HepG2 (cell line): ENCODE measurements around the gene ACKR3. TPM values are rescaled to one million over a fixed set of nuclear protein-coding genes. Genes with fewer than 3 reads are reported as not detected.

Experiments used
- ATAC-seq: fragments of 200-7000 bp; cut with Tn5 transposase; 3 replicates; pipeline ENCODE4 v1.9.1; 2020; ENCODE audit warnings: mild to moderate bottlenecking, moderate library complexity
- BruUV-seq: library from RNA; stranded (reverse); fragments of 400-500 nt; replicated peaks from 2 replicates; lab custom pipeline; 2021; lab: Mats Ljungman, UMichigan
- CTCF ChIA-PET: fragments of 300-600 bp; formaldehyde crosslinking; extraction: SDS; loops from one replicate; lab custom pipeline; 2021; ENCODE audit warnings: low total read pairs, inconsistent platforms, low intra/inter-chr PET ratio; lab: Yijun Ruan, JAX
- POLR2A ChIA-PET: fragments of 350-600 bp; sonication (Branson Sonifier 250); formaldehyde crosslinking; loops from one replicate; lab custom pipeline; 2020; ENCODE audit warnings: antibody characterized with exemption, inconsistent platforms; lab: Yijun Ruan, JAX
- DNase-seq: peaks from one replicate; pipeline ENCODE4 v3.0.0-alpha.2; 2015; ENCODE audit warnings: low spot score
- FAIRE-seq: peaks from 3 replicates; lab custom pipeline; 2011; peaks lifted over from hg19 to GRCh38; lab: Jason Lieb, UNC
- H2AFZ ChIP-seq: one replicate; pipeline ENCODE4 v1.6.1; 2011; ENCODE audit warnings: low read length, inconsistent platforms
- H3K27ac ChIP-seq: fragments of 300-600 bp; 3 replicates; pipeline ENCODE4 v1.8.0; 2011; ENCODE audit warnings: mixed run types, mild to moderate bottlenecking, mixed read lengths, low read length, inconsistent platforms; ENCODE audit not compliant: insufficient read depth; ENCODE audit errors: extremely low read length
- H3K27me3 ChIP-seq, 2 experiments: fragments of 200-600 bp in 1 of 2; 2 replicates in 1 of 2; 3 replicates in 1 of 2; pipeline versions ENCODE4 v1.6.0 to v1.8.0; 2011; ENCODE audit warnings: low read length in 2 of 2, mild to moderate bottlenecking in 2 of 2, moderate library complexity in 2 of 2, inconsistent platforms in 1 of 2; ENCODE audit not compliant: insufficient read depth in 2 of 2, control insufficient read depth in 1 of 2
- H3K36me3 ChIP-seq, 2 experiments: fragments of 200-600 bp in 1 of 2; replicated peaks in 1 of 2; 2 replicates in 1 of 2; 3 replicates in 1 of 2; pipeline versions ENCODE4 v1.5.1 to v1.8.0; 2011; ENCODE audit warnings: low read length in 2 of 2, inconsistent platforms in 1 of 2; ENCODE audit not compliant: insufficient read depth in 2 of 2, control insufficient read depth in 1 of 2
- H3K4me1 ChIP-seq: 2 replicates; pipeline ENCODE4 v1.5.1; 2012; ENCODE audit warnings: low read length, inconsistent platforms; ENCODE audit not compliant: insufficient read depth
- H3K4me2 ChIP-seq: 2 replicates; pipeline ENCODE4 v1.6.0; 2011; ENCODE audit warnings: low read depth, low read length, inconsistent platforms
- H3K4me3 ChIP-seq, 3 experiments: fragments of 200-600 bp in 1 of 3; sonication (generic), shearing (Covaris generic) in 1 of 3; replicated peaks in 1 of 3; 2 replicates each; pipeline ENCODE4 v1.5.1; 2011 to 2016; ENCODE audit warnings: low read length in 3 of 3, inconsistent platforms in 2 of 3, low read depth in 2 of 3, mild to moderate bottlenecking in 2 of 3, control low read depth in 1 of 3, mixed read lengths in 1 of 3; ENCODE audit not compliant: insufficient read depth in 1 of 3
- H3K79me2 ChIP-seq: one replicate; pipeline ENCODE4 v1.6.1; 2011; ENCODE audit warnings: low read length, inconsistent platforms; ENCODE audit not compliant: insufficient read depth
- H3K9ac ChIP-seq: 2 replicates; pipeline ENCODE4 v1.6.0; 2011; ENCODE audit warnings: mild to moderate bottlenecking, low read depth, low read length, inconsistent platforms; ENCODE audit not compliant: insufficient read depth
- H3K9me3 ChIP-seq: 2 replicates; pipeline ENCODE4 v1.5.1; 2012; ENCODE audit warnings: mild to moderate bottlenecking, low read length
- H4K20me1 ChIP-seq: 2 replicates; pipeline ENCODE4 v1.6.0; 2011; ENCODE audit warnings: inconsistent platforms, mild to moderate bottlenecking, low read length, moderate library complexity; ENCODE audit not compliant: insufficient read depth
- AHR ChIP-seq: IDR thresholded peaks from 2 replicates; pipeline ENCODE4 v1.6.1; 2018; ENCODE audit warnings: missing genetic modification reagents, missing compliant biosample characterization
- ARID3A ChIP-seq: IDR thresholded peaks from 2 replicates; pipeline ENCODE4 v1.6.1; 2012; ENCODE audit warnings: low read depth, low read length, improper control_type of control experiment
- CENPX ChIP-seq: sonication (generic); formaldehyde crosslinking; IDR thresholded peaks from 2 replicates; pipeline ENCODE4 v1.9.0; 2021; ENCODE audit warnings: mild to moderate bottlenecking, missing genetic modification reagents, moderate library complexity
- DMAP1 ChIP-seq: IDR thresholded peaks from 2 replicates; pipeline ENCODE4 v1.6.1; 2016
- HBP1 ChIP-seq: IDR thresholded peaks from 2 replicates; pipeline ENCODE4 v1.6.1; 2016; ENCODE audit warnings: low read depth, control low read depth
- NFYC ChIP-seq: IDR thresholded peaks from 2 replicates; pipeline ENCODE4 v1.6.1; 2016; ENCODE audit warnings: missing genetic modification reagents, missing compliant biosample characterization
- TCF7L2 ChIP-seq: IDR thresholded peaks from 2 replicates; pipeline ENCODE4 v1.6.1; 2011; ENCODE audit warnings: mild to moderate bottlenecking, low read depth, low read length, moderate library complexity
- ZMAT5 ChIP-seq: sonication (generic); formaldehyde crosslinking; IDR thresholded peaks from 2 replicates; pipeline ENCODE4 v1.5.0; 2020; ENCODE audit warnings: mild to moderate bottlenecking, low read depth, missing genetic modification reagents, borderline replicate concordance
- ZNF225 ChIP-seq: sonication (generic); formaldehyde crosslinking; IDR thresholded peaks from 2 replicates; pipeline ENCODE4 v1.4.0; 2020; ENCODE audit warnings: mild to moderate bottlenecking, missing genetic modification reagents
- ZNF256 ChIP-seq: sonication (generic); formaldehyde crosslinking; conservative IDR thresholded peaks from 2 replicates; pipeline ENCODE4 v1.4.0; 2020; ENCODE audit warnings: missing genetic modification reagents
- ZNF644 ChIP-seq: IDR thresholded peaks from 2 replicates; pipeline ENCODE4 v1.6.1; 2016; ENCODE audit warnings: low read depth
- ZNF761 ChIP-seq: sonication (generic); formaldehyde crosslinking; conservative IDR thresholded peaks from 2 replicates; pipeline ENCODE4 v1.4.0; 2020; ENCODE audit warnings: mild to moderate bottlenecking, missing genetic modification reagents
- WGBS: methylation state at CpG from one replicate; pipeline ENCODE4 v1.1.6; 2017; ENCODE audit warnings: low lambda C conversion rate; 5-methylcytosine and 5-hydroxymethylcytosine counted together
- in situ Hi-C: cut with HindIII; loops from 2 replicates; pipeline ENCODE4 v1.10.0; 2017; ENCODE audit warnings: low pct_unique_long_range_greater_than_20kb; ENCODE audit not compliant: extremely low pct_ligation_motif_present
- intact Hi-C: fragments of 100-400 bp; cut with micrococcal nuclease; formaldehyde crosslinking; loops from one replicate; pipeline ENCODE4 v1.10.0; 2022; ENCODE audit not compliant: unreplicated experiment
- polyA plus RNA-seq, 8 experiments: library from polyadenylated mRNA; depleted of rRNA in 3 of 8; stranded (reverse) in 7 of 8; unstranded in 1 of 8; fragments of >200 nt; fragmentation: Illumina TruSeq in 4 of 8; extraction: Trizol in 4 of 8; gene quantifications; 2 replicates each; pipeline versions ENCODE4 v1.2.1 to v1.2.3, GENCODE V29; 2011 to 2016; ENCODE audit warnings: low read depth in 4 of 8, missing spikeins in 1 of 8, mixed read lengths in 1 of 8; ENCODE audit not compliant: insufficient read depth in 1 of 8
- total RNA-seq, 5 experiments: library from RNA; depleted of rRNA; stranded (reverse); fragments of >200 nt; fragmentation: Illumina TruSeq; extraction: Trizol; gene quantifications; 2 replicates each; pipeline ENCODE4 v1.2.3, GENCODE V29; 2016; ENCODE audit warnings: low read depth in 1 of 5
- TF ChIP-seq, protein P1 (sequence below): sonication (generic); formaldehyde crosslinking; IDR thresholded peaks from 2 replicates; pipeline ENCODE4 v1.4.0; 2020; ENCODE audit warnings: missing genetic modification reagents, borderline replicate concordance
- TF ChIP-seq, protein P2 (sequence below): sonication (generic); formaldehyde crosslinking; IDR thresholded peaks from 2 replicates; pipeline ENCODE4 v1.4.0; 2020; ENCODE audit warnings: mild to moderate bottlenecking, missing genetic modification reagents
- TF ChIP-seq, protein P3 (sequence below): sonication (generic); formaldehyde crosslinking; IDR thresholded peaks from 2 replicates; pipeline ENCODE4 v1.4.0; 2020; ENCODE audit warnings: missing genetic modification reagents

Gene ACKR3
- total and polyA plus RNA-seq, 2 of the 13 experiments (the other 11 are each of a cell fraction or from before 2014, with no cell fraction given) = not detected

DNA sequence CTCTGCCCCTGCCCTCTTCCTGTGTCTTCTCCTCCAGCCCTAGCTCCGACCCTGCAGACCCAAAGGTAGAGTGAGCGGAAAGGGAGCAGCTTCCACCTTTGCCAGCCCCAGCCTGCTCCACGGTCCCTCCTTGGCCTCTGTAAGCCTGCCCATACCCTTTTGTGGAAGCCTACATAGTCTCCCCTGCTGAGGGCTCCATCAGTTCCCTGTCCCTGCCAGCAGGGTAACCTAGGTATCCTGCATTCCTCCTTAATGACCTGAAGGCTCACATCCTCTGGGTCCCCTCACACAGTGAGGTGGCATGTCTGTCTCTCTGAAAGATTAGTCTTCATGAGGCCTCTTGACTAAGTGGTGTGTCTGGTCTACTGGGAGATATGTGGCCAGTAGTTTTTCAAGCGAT is 20.5 kb upstream of the ACKR3 start:
- TF ChIP-seq AHR (CRISPR knock-in tag) (no peak), ZNF225 (CRISPR knock-in tag) (no peak), ZMAT5 (no peak), ZNF644 (CRISPR knock-in tag) (no peak), NFYC (CRISPR knock-in tag) (no peak), DMAP1 (no peak), HBP1 (no peak), ARID3A (no peak), CENPX (no peak), ZNF761 (CRISPR knock-in tag) (no peak), ZNF256 (CRISPR knock-in tag) (no peak), TCF7L2 (no peak)
- TF ChIP-seq, protein P1, sequence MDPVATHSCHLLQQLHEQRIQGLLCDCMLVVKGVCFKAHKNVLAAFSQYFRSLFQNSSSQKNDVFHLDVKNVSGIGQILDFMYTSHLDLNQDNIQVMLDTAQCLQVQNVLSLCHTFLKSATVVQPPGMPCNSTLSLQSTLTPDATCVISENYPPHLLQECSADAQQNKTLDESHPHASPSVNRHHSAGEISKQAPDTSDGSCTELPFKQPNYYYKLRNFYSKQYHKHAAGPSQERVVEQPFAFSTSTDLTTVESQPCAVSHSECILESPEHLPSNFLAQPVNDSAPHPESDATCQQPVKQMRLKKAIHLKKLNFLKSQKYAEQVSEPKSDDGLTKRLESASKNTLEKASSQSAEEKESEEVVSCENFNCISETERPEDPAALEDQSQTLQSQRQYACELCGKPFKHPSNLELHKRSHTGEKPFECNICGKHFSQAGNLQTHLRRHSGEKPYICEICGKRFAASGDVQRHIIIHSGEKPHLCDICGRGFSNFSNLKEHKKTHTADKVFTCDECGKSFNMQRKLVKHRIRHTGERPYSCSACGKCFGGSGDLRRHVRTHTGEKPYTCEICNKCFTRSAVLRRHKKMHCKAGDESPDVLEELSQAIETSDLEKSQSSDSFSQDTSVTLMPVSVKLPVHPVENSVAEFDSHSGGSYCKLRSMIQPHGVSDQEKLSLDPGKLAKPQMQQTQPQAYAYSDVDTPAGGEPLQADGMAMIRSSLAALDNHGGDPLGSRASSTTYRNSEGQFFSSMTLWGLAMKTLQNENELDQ (CRISPR knock-in tag) = no peak
- TF ChIP-seq, protein P2, sequence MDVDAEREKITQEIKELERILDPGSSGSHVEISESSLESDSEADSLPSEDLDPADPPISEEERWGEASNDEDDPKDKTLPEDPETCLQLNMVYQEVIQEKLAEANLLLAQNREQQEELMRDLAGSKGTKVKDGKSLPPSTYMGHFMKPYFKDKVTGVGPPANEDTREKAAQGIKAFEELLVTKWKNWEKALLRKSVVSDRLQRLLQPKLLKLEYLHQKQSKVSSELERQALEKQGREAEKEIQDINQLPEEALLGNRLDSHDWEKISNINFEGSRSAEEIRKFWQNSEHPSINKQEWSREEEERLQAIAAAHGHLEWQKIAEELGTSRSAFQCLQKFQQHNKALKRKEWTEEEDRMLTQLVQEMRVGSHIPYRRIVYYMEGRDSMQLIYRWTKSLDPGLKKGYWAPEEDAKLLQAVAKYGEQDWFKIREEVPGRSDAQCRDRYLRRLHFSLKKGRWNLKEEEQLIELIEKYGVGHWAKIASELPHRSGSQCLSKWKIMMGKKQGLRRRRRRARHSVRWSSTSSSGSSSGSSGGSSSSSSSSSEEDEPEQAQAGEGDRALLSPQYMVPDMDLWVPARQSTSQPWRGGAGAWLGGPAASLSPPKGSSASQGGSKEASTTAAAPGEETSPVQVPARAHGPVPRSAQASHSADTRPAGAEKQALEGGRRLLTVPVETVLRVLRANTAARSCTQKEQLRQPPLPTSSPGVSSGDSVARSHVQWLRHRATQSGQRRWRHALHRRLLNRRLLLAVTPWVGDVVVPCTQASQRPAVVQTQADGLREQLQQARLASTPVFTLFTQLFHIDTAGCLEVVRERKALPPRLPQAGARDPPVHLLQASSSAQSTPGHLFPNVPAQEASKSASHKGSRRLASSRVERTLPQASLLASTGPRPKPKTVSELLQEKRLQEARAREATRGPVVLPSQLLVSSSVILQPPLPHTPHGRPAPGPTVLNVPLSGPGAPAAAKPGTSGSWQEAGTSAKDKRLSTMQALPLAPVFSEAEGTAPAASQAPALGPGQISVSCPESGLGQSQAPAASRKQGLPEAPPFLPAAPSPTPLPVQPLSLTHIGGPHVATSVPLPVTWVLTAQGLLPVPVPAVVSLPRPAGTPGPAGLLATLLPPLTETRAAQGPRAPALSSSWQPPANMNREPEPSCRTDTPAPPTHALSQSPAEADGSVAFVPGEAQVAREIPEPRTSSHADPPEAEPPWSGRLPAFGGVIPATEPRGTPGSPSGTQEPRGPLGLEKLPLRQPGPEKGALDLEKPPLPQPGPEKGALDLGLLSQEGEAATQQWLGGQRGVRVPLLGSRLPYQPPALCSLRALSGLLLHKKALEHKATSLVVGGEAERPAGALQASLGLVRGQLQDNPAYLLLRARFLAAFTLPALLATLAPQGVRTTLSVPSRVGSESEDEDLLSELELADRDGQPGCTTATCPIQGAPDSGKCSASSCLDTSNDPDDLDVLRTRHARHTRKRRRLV = no peak
- TF ChIP-seq, protein P3, sequence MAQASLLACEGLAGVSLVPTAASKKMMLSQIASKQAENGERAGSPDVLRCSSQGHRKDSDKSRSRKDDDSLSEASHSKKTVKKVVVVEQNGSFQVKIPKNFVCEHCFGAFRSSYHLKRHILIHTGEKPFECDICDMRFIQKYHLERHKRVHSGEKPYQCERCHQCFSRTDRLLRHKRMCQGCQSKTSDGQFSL (CRISPR knock-in tag) = no peak
- 3% methylated on average over 4 of the region's 4 CpGs for WGBS
- ATAC-seq (peak; percentile 54), FAIRE-seq (no peak), DNase-seq (no peak)
- ChIA-PET CTCF (no interaction called here), POLR2A (no interaction called here)
- Histone ChIP-seq H3K27ac (no peak overlapping the region), H3K9me3 (no peaks in the 10 kb centered on the region), H4K20me1 (no peaks in the 10 kb centered on the region), H3K27me3 (peaks cover 0 to 45% of the 10 kb centered on the region in 2 experiments; a peak in 4 of 5 replicates), H2AFZ (no peak overlapping the region), H3K9ac (no peak overlapping the region), H3K36me3 (no peaks in the 10 kb centered on the region), H3K4me1 (no peaks in the 10 kb centered on the region), H3K4me3 (no peak overlapping the region), H3K4me2 (no peak overlapping the region), H3K79me2 (no peaks in the 10 kb centered on the region)
- in situ Hi-C loops = no loop called here
- intact Hi-C loops = no loop called here
- no TSS peak for BruUV-seq
